Adrenal gland (tissue), 12 donors: ENCODE measurements around the gene CDC42EP4. TPM values are rescaled to one million over a fixed set of nuclear protein-coding genes. Genes with fewer than 3 reads are reported as not detected.
A peak's percentile ranks its signal among the peaks of the same experiment; 100 is the strongest.

Source experiments
- DNase-seq, 7 donors: peaks; one replicate each; pipeline ENCODE4 v3.0.0-alpha.2; 2019 to 2020
- H3K27ac ChIP-seq, 5 donors: fragments of 200-600 bp; sonication (generic) in 4 of 5; 1 replicate in 3 of 5; 2 replicates in 2 of 5; pipeline versions ENCODE4 v1.5.1 to v1.8.0; 2016 to 2020; ENCODE audit warnings: mild to moderate bottlenecking in 1 of 5
- H3K27me3 ChIP-seq: fragments of 200-600 bp; 2 replicates; pipeline ENCODE4 v1.8.0; 2021
- H3K36me3 ChIP-seq, 2 donors: fragments of 200-600 bp; replicated peaks in 1 of 2; 1 replicate in 1 of 2; 2 replicates in 1 of 2; pipeline versions ENCODE4 v1.5.1 to v1.8.0; 2018 to 2022
- H3K4me1 ChIP-seq, 2 donors: fragments of 200-600 bp; replicated peaks in 1 of 2; 1 replicate in 1 of 2; 2 replicates in 1 of 2; pipeline versions ENCODE4 v1.5.1 to v1.8.0; 2018 to 2021
- H3K4me3 ChIP-seq, 4 donors: fragments of 200-600 bp; sonication (generic) in 3 of 4; one replicate each; pipeline ENCODE4 v1.5.1; 2016 to 2018
- H3K9me3 ChIP-seq, 3 donors: fragments of 200-600 bp; sonication (generic) in 1 of 3; replicated peaks in 1 of 3; 1 replicate in 2 of 3; 2 replicates in 1 of 3; pipeline versions ENCODE4 v1.5.1 to v1.8.0; 2016 to 2021
- CTCF ChIP-seq, 6 experiments: fragments of 450-650 bp in 4 of 6; fragments of 200-600 bp in 2 of 6; sonication (generic) in 1 of 6; IDR thresholded peaks; 1 replicate in 5 of 6; 2 replicates in 1 of 6; pipeline versions ENCODE4 v1.5.1 to v1.8.0; 2016 to 2021; ENCODE audit warnings: antibody characterized with exemption in 6 of 6, mild to moderate bottlenecking in 2 of 6, moderate library complexity in 1 of 6
- POLR2A ChIP-seq, 2 donors: fragments of 450-650 bp; IDR thresholded peaks; one replicate each; pipeline ENCODE4 v1.6.1; 2017; ENCODE audit warnings: antibody characterized with exemption in 2 of 2, mild to moderate bottlenecking in 2 of 2, moderate library complexity in 1 of 2
- WGBS, 4 donors: extraction: QIAGEN DNeasy Blood & Tissue Kit in 2 of 4; methylation state at CpG; one replicate each; pipeline versions ENCODE4 v1.1.5 to v1.1.7; 2013 to 2017; 5-methylcytosine and 5-hydroxymethylcytosine counted together
- intact Hi-C, 2 donors: fragments of 100-400 bp; cut with DNase I; formaldehyde crosslinking; loops; one replicate each; pipeline versions ENCODE4 v1.14.1 to v1.15.0; 2022 to 2023
- polyA plus RNA-seq, 3 donors: library from polyadenylated mRNA; stranded (reverse); fragments of 200-250 nt in 2 of 3; fragments of 350-450 nt in 1 of 3; fragmentation: Illumina TruSeq in 1 of 3; extraction: RNeasy Lipid Tissue Mini Kit (QIAGEN cat#74804) in 1 of 3; gene quantifications; one replicate each; pipeline ENCODE4 v1.2.3, GENCODE V29; 2013 to 2014
- total RNA-seq, 9 donors: library from RNA; depleted of rRNA in 4 of 9; stranded (reverse); fragments of >200 nt in 4 of 9; fragments of 120-200 nt in 1 of 9; fragmentation: NEBNext Ultra II Directional in 1 of 9; extraction: Animal tissue kit (Norgen Biotek cat#: 25700) in 1 of 9; gene quantifications; one replicate each; pipeline versions ENCODE4 v1.1.0 to v1.2.4, GENCODE V29; 2013 to 2023
- donor health status: healthy with polysubstance abuse.
- donor health status: Bipolar disorder and iron deficiency.
- donor health status: DM: yes; HTN: yes; CAD: no.
- donor health status: DM: no; HTN: no; CAD: no.
- donor health status: DM: no; HTN: no; CAD: no.
- donor health status: DM: yes; HTN: yes; CAD: no.

Gene CDC42EP4
- total and polyA plus RNA-seq, 12 donors = 24.4 to 172 (median 96.5) TPM

DNA sequence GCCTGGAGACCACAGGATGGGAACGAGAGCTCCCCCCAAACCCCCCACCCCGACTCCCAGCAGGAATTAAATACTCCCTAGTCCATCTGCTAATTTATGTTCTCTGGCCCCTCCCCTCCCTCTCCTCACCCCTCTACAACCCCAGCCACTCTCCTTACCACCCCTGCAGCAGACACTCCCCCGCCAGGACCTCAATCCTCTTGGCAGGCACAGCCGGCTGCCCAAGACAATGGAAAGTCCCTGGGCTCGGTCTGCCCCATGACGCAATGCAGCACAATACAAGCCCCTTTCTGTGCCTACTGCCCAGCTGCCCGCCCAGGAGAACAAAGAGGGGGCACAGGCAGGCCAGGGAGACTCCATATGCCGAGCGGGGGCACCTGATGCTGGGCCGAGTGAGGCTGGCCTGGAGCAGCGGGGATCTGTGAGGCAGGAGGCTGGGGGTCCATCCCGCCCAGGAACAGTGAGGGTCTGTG, 30.3 kb upstream of the CDC42EP4 start:
- Histone ChIP-seq H3K27me3 (no peaks in the 10 kb centered on the region), H3K4me3 (no peak overlapping the region), H3K9me3 (no peaks in the 10 kb centered on the region), H3K27ac (peak overlapping the region in 2 of 5 donors; percentile 75 to 82), H3K4me1 (peaks cover 4 to 27% of the 10 kb centered on the region in 2 donors), H3K36me3 (no peaks in the 10 kb centered on the region)
- no peak for TF ChIP-seq POLR2A (IDR thresholded peaks at IDR 0.05)
- TF ChIP-seq CTCF (IDR thresholded peaks at IDR 0.05) = no peak
- intact Hi-C loops = no loop called here
- DNase-seq = peak; percentile 41 to 89 (median 67)
- whole genome bisulfite sequencing, 4 donors = 52 to 59% (median 57%) methylated on average over 3 to 12 of the region's 12 CpGs

- Histone ChIP-seq H3K9me3 (no peaks in the 10 kb centered on the region), H3K27me3 (no peaks in the 10 kb centered on the region), H3K36me3 (no peaks in the 10 kb centered on the region), H3K4me3 (no peak overlapping the region), H3K4me1 (peaks cover 4 to 27% of the 10 kb centered on the region in 2 donors), H3K27ac (peak overlapping the region in 2 of 5 donors; percentile 75 to 82)
- no peak for DNase-seq
- no peak for TF ChIP-seq CTCF (IDR thresholded peaks at IDR 0.05)
- no peak for TF ChIP-seq POLR2A (IDR thresholded peaks at IDR 0.05)
- 66 to 77% (median 72%) methylated on average over 15 of the region's 15 CpGs for WGBS, 4 donors
- intact Hi-C loops = no loop called here
Observed at GRCh38 chr17:73341350-73342049, 29.7 kb upstream of the CDC42EP4 start.

GRCh38 chr17:73340093-73340596, 28.3 kb upstream of the CDC42EP4 start:
- DNase-seq = peak in 6 of 7 donors; percentile 79 to 90 (median 83)
- H3K27ac ChIP-seq = peak overlapping the region in 4 of 5 donors; percentile 30 to 67 (median 64)
- no peaks in the 10 kb centered on the region for H3K9me3 ChIP-seq
- WGBS, 4 donors = 35 to 44% (median 39%) methylated on average over 7 of the region's 7 CpGs
- intact Hi-C loops = no loop called here
- no peaks in the 10 kb centered on the region for H3K27me3 ChIP-seq
- TF ChIP-seq POLR2A (IDR thresholded peaks at IDR 0.05) (peak in 1 of 2 donors; percentile 13), CTCF (IDR thresholded peaks at IDR 0.05) (peak; percentile 32 to 64 (median 52))
- peaks cover 4 to 27% of the 10 kb centered on the region in 2 donors for H3K4me1 ChIP-seq
- H3K4me3 ChIP-seq = no peak overlapping the region
- no peaks in the 10 kb centered on the region for H3K36me3 ChIP-seq

DNA sequence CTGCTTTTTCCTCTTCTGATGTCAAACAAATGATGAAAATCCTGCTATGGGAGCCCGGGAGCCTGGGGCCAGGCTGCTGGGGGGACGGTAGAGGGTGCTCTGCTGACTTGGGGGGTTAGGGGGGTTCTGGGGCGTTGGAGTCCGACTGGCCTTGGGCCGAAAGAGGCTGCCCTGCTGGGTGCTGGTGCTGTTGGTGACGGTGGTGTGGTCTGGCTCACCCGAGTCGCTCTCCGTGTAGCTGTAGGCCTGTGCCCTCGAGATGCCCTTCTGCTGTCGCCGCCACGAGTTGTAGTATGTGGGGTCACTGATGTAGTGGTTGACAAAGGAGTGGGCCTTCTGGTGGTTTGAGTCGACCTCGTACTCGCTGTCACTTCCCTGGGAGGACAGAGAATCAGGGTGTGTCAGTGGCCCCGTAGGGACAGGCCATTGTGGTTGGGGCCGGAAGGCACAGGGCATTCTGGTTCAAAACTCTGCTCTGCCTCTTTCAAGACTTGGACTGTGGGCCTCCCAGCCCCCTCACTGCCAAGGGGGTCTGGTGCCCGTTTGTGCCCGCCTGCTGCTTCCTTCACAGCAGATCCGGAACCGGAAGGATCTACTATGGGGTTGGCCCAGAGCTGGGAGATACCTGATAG, 26.9 kb upstream of the CDC42EP4 start:
- H3K4me3 ChIP-seq = no peak overlapping the region
- peaks cover 4 to 27% of the 10 kb centered on the region in 2 donors for H3K4me1 ChIP-seq
- 75 to 85% (median 82%) methylated on average over 13 to 22 of the region's 22 CpGs for WGBS, 4 donors
- H3K9me3 ChIP-seq = no peaks in the 10 kb centered on the region
- TF ChIP-seq POLR2A (IDR thresholded peaks at IDR 0.05) = no peak
- no peak for TF ChIP-seq CTCF (IDR thresholded peaks at IDR 0.05)
- no peaks in the 10 kb centered on the region for H3K27me3 ChIP-seq
- intact Hi-C loops = no loop called here
- DNase-seq = no peak
- no peaks in the 10 kb centered on the region for H3K36me3 ChIP-seq
- peak overlapping the region in 3 of 5 donors; percentile 31 to 76 (median 57) for H3K27ac ChIP-seq
